Effector memory CD4-positive, alpha-beta T cell (primary cell): ENCODE results near the gene LSS.
"Not testable (repeated sequence)": the region's sequence is repeated elsewhere in the genome, so short reads cannot be mapped to it uniquely, and the experiment has no call there.

Experiments used
- DNase-seq, 3 donors: peaks; one replicate each; pipeline ENCODE4 v3.0.0-alpha.2; 2020
- H3K27ac ChIP-seq: 2 replicates; pipeline ENCODE4 v1.7.0; 2013; ENCODE audit warnings: mild to moderate bottlenecking, low read length, moderate library complexity; ENCODE audit not compliant: insufficient read depth, poor library complexity, severe bottlenecking
- H3K27me3 ChIP-seq: replicated peaks from 2 replicates; pipeline ENCODE4 v1.7.0; 2013; ENCODE audit warnings: mild to moderate bottlenecking, low read length; ENCODE audit not compliant: insufficient read depth, control insufficient read depth, poor library complexity, severe bottlenecking
- H3K36me3 ChIP-seq: 2 replicates; pipeline ENCODE4 v1.7.0; 2013; ENCODE audit warnings: mild to moderate bottlenecking, low read length, moderate library complexity; ENCODE audit not compliant: control insufficient read depth, insufficient read depth
- H3K4me1 ChIP-seq: 2 replicates; pipeline ENCODE4 v1.7.0; 2013; ENCODE audit warnings: low read length, mild to moderate bottlenecking; ENCODE audit not compliant: control insufficient read depth, insufficient read depth, poor library complexity, severe bottlenecking
- H3K4me3 ChIP-seq: 2 replicates; pipeline ENCODE4 v1.7.0; 2013; ENCODE audit warnings: low read length, low read depth, mild to moderate bottlenecking; ENCODE audit not compliant: insufficient read depth, poor library complexity, severe bottlenecking
- H3K9me3 ChIP-seq: 2 replicates; pipeline ENCODE4 v1.7.0; 2013; ENCODE audit warnings: mild to moderate bottlenecking, low read length, moderate library complexity; ENCODE audit not compliant: control insufficient read depth

LSS gene

GRCh38 chr21:46153247-46154154, 75.1 kb downstream of the LSS start:
- Histone ChIP-seq H3K36me3 (no peaks in the 10 kb centered on the region), H3K27ac (no peak overlapping the region), H3K27me3 (no peaks in the 10 kb centered on the region), H3K4me1 (no peaks in the 10 kb centered on the region), H3K4me3 (no peak overlapping the region), H3K9me3 (no peaks in the 10 kb centered on the region)
- DNase-seq, result no peak

GRCh38 chr21:46152927-46153246, 75.7 kb downstream of the LSS start:
- no peak for DNase-seq
- Histone ChIP-seq H3K36me3 (no peaks in the 10 kb centered on the region), H3K27me3 (no peaks in the 10 kb centered on the region), H3K9me3 (no peaks in the 10 kb centered on the region), H3K27ac (no peak overlapping the region), H3K4me1 (no peaks in the 10 kb centered on the region), H3K4me3 (no peak overlapping the region)

GRCh38 chr21:46151989-46152926, 76.3 kb downstream of the LSS start:
- no peaks in the 10 kb centered on the region for H3K9me3 ChIP-seq
- no peaks in the 10 kb centered on the region for H3K36me3 ChIP-seq
- H3K27me3 ChIP-seq, result no peaks in the 10 kb centered on the region
- no peaks in the 10 kb centered on the region for H3K4me1 ChIP-seq
- H3K4me3 ChIP-seq, result no peak overlapping the region
- H3K27ac ChIP-seq, result no peak overlapping the region
- DNase-seq, result no peak

GRCh38 chr21:46151261-46151988, 77.1 kb downstream of the LSS start:
- H3K4me1 ChIP-seq, result no peaks in the 10 kb centered on the region
- H3K4me3 ChIP-seq, result no peak overlapping the region
- no peak overlapping the region for H3K27ac ChIP-seq
- H3K9me3 ChIP-seq, result no peaks in the 10 kb centered on the region
- no peak for DNase-seq
- H3K36me3 ChIP-seq, result no peaks in the 10 kb centered on the region
- no peaks in the 10 kb centered on the region for H3K27me3 ChIP-seq

- Histone ChIP-seq H3K4me1 (no peaks in the 10 kb centered on the region), H3K36me3 (no peaks in the 10 kb centered on the region), H3K4me3 (no peak overlapping the region), H3K9me3 (no peaks in the 10 kb centered on the region), H3K27ac (no peak overlapping the region), H3K27me3 (no peaks in the 10 kb centered on the region)
- no peak for DNase-seq
These were observed 78.0 kb downstream of the LSS start for GRCh38 chr21:46150491-46151121.

- Histone ChIP-seq H3K27me3 (no peaks in the 10 kb centered on the region), H3K4me3 (no peak overlapping the region)
- DNase-seq, result no peak
These were observed 78.5 kb downstream of the LSS start for GRCh38 chr21:46150073-46150472.

GRCh38 chr21:46149205-46149901, 79.2 kb downstream of the LSS start:
- no peak overlapping the region for H3K27ac ChIP-seq
- no peaks in the 10 kb centered on the region for H3K27me3 ChIP-seq
- DNase-seq, result no peak
- no peak overlapping the region for H3K4me3 ChIP-seq
- H3K9me3 ChIP-seq, result no peaks in the 10 kb centered on the region
- no peaks in the 10 kb centered on the region for H3K36me3 ChIP-seq
- no peaks in the 10 kb centered on the region for H3K4me1 ChIP-seq

More at GRCh38 chr21:46150073-46150472, 78.5 kb downstream of the LSS start:
- H3K4me1 ChIP-seq, result no peaks in the 10 kb centered on the region
- H3K36me3 ChIP-seq, result no peaks in the 10 kb centered on the region
- no peak overlapping the region for H3K27ac ChIP-seq
- no peaks in the 10 kb centered on the region for H3K9me3 ChIP-seq

GRCh38 chr21:46148106-46148505, 80.5 kb downstream of the LSS start:
- Histone ChIP-seq H3K27ac (no peak overlapping the region), H3K4me3 (no peak overlapping the region)

GRCh38 chr21:46147429-46147828, 81.1 kb downstream of the LSS start:
- H3K4me1 ChIP-seq, DNase-seq, H3K27ac ChIP-seq, H3K4me3 ChIP-seq, H3K9me3 ChIP-seq, H3K27me3 ChIP-seq, H3K36me3 ChIP-seq: not testable (repeated sequence)

More at GRCh38 chr21:46148106-46148505, 80.5 kb downstream of the LSS start:
- DNase-seq, result no peak
- H3K4me1 ChIP-seq, result no peaks in the 10 kb centered on the region
- no peaks in the 10 kb centered on the region for H3K9me3 ChIP-seq
- no peaks in the 10 kb centered on the region for H3K27me3 ChIP-seq
- no peaks in the 10 kb centered on the region for H3K36me3 ChIP-seq
